ENCODE data around the gene BANP.
"Not testable (repeated sequence)": the region's sequence is repeated elsewhere in the genome, so short reads cannot be mapped to it uniquely, and the experiment has no call there.

BANP gene

DNA sequence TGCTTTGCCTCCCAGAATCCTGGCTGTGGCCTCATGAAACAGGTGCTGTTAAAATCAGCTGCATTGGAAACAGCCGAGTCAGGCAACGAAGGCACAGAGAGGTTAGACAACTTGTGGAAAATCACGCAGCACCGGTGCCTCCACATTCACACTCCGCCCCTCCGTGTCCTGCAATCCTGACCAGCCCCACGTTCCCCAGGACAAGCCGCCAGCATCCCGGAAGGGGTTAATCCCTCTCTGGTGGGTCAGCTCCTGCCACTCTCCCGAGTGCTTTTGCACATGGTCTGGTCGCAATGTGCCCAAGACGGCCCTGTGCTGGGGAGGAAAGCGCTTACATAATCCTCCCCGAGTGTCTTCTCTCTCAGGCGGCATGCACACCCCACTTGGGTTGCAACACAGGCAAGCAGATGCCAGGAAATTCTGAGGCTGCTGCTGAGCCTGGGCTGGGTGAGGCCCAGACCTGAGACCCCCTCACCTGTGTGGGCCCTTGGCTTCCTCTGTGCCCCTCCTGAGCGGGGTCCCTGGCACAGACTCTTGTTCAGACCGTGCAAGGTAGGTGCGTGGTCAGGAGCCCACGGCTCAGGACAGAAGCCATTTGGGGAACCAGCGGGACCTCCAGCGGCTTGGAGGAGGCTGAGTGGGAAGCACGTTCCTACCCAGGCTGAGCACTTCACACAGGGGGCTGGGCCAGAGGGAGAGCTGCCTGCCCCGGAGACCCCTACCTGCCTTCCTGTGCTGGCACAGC lies 138.6 kb downstream of the BANP start:
- H3K9me3 ChIP-seq; H3K36me3 ChIP-seq (replicated peaks); in situ Hi-C loops (cut with MboI; ENCODE audit: low sequenced_read_pairs); H3K4me3 ChIP-seq; DNase-seq (ENCODE audit: low spot score in 2 of 2); H3K27me3 ChIP-seq (ENCODE audit: low read depth); H3K4me1 ChIP-seq: not testable (repeated sequence)

DNA sequence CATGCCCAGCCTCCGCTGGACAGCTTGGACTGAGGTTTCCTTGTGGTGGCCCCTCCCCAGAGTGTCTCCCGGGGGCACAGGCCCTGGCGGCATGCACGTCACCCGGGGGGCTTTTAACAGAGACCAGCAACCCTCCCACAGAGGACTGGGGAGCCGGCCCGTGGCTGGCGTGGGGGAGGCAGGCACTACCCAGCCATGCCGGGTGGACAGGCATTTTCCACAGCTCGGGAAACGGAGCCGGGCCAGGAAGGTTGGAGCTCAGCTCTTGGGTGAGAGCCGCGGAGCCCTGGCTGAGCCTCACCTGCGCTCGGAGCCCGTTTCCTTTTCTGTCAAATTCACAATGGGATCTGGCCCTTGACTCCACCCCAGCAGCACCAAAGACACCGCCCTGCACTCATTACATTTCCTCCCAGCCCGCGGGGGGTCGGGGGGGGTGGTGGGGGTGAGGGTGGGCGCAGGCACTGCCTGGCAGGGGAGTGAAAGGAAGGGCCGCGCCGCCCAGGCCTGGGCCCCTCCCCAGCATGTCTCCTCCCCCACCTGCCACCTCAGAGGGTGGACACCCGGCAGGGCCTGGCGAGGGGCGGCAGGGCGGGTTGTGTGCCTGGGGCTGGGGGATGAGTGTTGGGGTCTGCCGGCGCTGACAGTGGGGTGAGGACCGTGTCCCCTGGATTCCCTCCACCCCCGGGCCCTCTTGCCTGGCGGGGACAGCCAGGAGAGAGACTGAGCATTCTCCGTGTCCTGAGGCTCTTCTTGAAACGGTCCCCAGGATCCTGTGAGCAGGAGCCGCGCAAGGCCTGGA lies 139.3 kb downstream of the BANP start:
- H3K36me3 ChIP-seq (replicated peaks); H3K27me3 ChIP-seq (ENCODE audit: low read depth); H3K4me1 ChIP-seq; DNase-seq (ENCODE audit: low spot score in 2 of 2); in situ Hi-C loops (cut with MboI; ENCODE audit: low sequenced_read_pairs); H3K9me3 ChIP-seq; H3K4me3 ChIP-seq: not testable (repeated sequence)

DNA sequence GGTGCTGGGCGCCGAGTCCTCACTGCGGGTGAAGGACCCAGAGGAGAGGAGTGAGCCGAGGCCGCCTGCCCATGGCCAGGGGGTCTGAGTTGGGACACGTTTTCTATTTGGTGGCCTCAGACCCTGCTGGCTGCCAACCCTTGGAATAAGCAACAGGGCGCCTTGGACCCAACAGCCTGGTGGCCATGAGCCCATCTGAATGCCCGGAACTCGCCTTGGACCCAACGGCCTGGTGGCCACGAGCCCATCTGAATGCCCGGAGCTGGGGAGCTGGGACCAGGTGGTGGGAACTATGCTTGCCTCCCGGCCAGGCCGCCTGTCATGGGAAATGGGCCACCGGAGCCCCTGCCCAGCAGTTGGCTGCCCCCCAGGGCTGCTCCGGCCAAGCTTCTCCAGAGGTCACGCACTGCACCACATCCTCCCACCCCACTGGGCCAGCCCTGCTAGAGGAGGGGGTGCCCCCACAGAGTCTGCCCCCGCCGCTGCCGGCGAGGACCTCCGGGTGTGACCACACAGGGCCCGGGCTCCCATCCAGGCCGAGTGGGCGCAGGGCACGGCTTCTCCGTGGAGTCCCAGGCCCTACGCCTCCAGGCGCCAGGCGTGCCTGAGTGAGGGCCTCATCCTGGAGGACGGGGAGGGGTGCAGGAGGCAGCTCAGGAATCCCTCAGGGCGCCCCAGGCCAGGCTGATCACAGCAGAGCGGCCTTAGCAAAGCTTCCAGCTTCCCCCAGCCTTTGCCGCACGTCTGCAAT lies 140.2 kb downstream of the BANP start:
- H3K4me1 ChIP-seq; DNase-seq (ENCODE audit: low spot score in 2 of 2); in situ Hi-C loops (cut with MboI; ENCODE audit: low sequenced_read_pairs); H3K4me3 ChIP-seq; H3K36me3 ChIP-seq (replicated peaks); H3K9me3 ChIP-seq; H3K27me3 ChIP-seq (ENCODE audit: low read depth): not testable (repeated sequence)

DNA sequence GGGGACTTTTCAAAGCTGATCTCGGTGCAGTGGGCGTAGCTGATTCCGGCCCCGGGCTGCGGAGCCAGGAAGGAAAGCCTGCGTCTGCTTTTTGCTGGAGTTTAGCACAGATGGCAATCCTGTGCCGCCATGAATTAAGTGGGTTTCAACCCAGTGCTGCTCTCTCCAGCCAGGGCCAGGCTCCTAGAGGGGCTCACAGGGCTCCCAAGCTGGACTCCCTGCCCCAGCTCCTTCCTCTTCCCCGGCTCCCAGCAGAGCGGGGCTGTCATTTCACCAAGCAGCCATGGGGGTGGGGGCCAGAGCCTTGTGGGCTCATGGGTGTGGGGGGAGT lies 140.7 kb downstream of the BANP start:
- DNase-seq (ENCODE audit: low spot score in 2 of 2); H3K4me3 ChIP-seq; H3K36me3 ChIP-seq (replicated peaks); H3K4me1 ChIP-seq; H3K27me3 ChIP-seq (ENCODE audit: low read depth); H3K9me3 ChIP-seq; in situ Hi-C loops (cut with MboI; ENCODE audit: low sequenced_read_pairs): not testable (repeated sequence)

DNA sequence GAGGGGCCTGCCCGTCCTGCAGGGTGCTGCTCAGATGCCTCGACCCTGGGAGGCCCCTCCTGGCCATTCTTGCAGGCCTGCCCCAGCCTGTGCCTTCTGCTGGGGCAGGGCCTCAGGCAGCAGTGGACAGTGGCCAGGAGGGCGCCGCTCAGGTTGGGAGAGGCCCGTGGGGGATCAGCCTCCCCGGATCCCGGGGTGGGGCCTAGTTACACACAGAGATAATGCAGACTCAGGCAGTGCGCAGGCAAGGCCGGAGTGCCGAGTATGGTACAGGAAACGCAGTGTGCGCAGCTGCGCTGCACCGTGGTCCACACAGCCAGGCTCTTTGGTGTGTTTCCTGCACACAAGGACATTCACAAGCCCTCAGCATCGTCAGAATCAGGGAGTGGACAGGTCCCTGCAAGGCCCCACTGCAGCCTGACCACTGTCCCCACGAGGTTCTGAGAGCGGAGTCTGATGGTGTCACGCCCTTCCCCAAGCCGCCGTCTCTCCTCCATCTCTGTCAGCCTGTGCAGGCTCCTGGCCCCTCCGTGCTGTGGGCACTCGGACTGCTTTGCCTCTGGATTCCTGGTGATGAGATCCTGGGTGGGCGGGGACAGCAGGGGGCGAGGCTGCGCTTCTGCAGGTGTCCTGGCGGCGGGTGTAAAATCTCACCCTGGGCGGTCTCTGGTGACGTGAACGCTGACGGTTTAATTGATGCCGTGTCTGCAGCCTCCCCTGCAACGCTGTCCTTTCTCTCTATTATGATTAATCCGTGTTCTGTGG lies 141.7 kb downstream of the BANP start:
- in situ Hi-C loops (cut with MboI; ENCODE audit: low sequenced_read_pairs); H3K4me1 ChIP-seq; H3K4me3 ChIP-seq; H3K9me3 ChIP-seq; H3K36me3 ChIP-seq (replicated peaks); H3K27me3 ChIP-seq (ENCODE audit: low read depth); DNase-seq (ENCODE audit: low spot score in 2 of 2): not testable (repeated sequence)

DNA sequence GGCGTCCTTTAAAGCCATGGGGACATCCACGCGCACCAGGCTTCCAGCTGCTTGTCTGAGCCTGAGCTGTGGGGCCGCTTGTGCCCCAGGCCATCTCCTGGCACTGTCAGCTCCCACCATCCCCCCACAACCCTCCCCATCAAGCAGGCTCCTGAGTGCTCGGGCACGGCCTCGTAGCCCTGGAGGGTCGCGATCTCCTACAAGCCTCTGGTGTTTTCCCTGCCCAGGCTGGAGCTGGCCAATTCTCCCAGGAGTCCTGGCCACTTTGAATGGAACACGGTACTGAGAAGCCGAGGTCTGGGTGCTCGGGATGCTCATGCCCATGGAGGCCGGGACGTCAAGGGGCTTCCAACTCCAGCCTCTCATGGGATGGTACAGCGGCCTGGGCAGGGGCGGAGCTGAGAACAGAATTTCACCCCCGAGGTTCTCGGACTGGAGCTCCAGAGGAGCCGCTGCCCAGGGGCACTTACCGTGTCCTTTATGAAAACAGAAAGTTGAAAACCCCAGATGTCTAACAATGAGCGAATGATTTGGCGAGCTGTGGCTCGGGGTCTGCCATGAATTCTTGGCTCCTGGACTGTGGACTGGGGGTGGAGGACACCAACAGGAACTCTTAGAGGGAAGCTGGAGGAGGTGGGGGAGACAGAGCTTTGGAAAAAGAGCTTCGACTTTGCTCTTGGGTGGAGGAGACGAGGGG lies 142.5 kb downstream of the BANP start:
- H3K27me3 ChIP-seq (ENCODE audit: low read depth); H3K4me1 ChIP-seq; in situ Hi-C loops (cut with MboI; ENCODE audit: low sequenced_read_pairs); H3K9me3 ChIP-seq; H3K4me3 ChIP-seq; H3K36me3 ChIP-seq (replicated peaks); DNase-seq (ENCODE audit: low spot score in 2 of 2): not testable (repeated sequence)

DNA sequence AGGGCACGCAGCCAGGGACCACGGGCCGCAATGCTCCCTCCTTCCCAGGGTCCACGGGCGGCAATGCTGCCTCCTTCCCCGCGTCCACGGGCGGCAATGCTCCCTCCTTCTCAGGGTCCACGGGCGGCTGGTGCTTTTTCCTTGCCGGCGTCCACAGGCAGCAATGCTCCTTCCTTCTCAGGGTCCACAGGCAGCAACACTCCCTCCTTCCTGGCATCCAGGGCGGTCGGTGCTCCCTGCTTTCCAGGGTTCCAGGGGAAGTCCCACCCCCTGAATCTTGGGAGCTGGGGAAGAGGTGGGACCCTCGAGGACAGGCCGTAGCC lies 143.0 kb downstream of the BANP start:
- DNase-seq (ENCODE audit: low spot score in 2 of 2); H3K4me1 ChIP-seq; H3K27me3 ChIP-seq (ENCODE audit: low read depth): not testable (repeated sequence)

DNA sequence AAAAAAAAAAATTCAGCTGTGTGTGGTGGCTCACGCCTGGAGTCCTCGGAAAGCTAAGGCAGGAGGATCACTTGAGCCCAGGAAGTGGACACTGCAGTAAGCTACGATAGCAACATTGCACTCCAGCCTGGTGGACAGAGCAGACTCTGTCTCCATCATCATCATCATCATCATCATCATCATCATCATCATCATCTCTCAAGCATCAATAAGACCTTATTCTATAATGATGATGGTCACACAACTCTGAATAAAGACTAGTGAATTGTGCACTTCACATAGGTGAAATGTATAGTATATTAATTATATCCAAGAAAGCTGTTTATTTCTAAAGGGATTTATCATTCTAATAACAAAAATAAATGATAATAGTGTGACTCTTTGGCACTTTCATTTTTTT lies 143.7 kb downstream of the BANP start:
- H3K27me3 ChIP-seq (ENCODE audit: low read depth); H3K4me1 ChIP-seq; DNase-seq (ENCODE audit: low spot score in 2 of 2); H3K9me3 ChIP-seq; H3K4me3 ChIP-seq; H3K36me3 ChIP-seq (replicated peaks); in situ Hi-C loops (cut with MboI; ENCODE audit: low sequenced_read_pairs): not testable (repeated sequence)

More for the DNA sequence above, 143.0 kb downstream of the BANP start:
- H3K9me3 ChIP-seq; H3K4me3 ChIP-seq; in situ Hi-C loops (cut with MboI; ENCODE audit: low sequenced_read_pairs); H3K36me3 ChIP-seq (replicated peaks): not testable (repeated sequence)

DNA sequence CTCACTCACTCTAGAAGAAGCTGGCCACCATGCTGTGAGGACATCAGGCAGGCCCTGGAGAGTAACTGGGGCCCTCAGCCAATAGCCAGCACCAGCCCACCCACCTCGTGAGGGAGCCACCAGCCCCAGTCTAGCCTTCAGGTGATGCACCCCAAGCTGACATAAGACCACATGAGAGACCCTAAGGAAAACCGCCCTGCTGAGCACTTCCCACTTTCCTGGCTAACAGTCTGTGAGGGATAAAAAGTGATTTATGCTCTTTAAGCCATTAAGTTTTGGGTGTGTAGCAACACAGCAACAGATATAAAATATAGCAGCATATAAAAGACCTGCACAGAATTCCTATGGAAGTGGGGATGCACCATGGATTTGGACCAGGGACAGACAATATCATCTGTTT lies 145.4 kb downstream of the BANP start:
- in situ Hi-C loops (cut with MboI; ENCODE audit: low sequenced_read_pairs); H3K4me3 ChIP-seq; H3K36me3 ChIP-seq (replicated peaks); H3K4me1 ChIP-seq; DNase-seq (ENCODE audit: low spot score in 2 of 2); H3K9me3 ChIP-seq; H3K27me3 ChIP-seq (ENCODE audit: low read depth): not testable (repeated sequence)

DNA sequence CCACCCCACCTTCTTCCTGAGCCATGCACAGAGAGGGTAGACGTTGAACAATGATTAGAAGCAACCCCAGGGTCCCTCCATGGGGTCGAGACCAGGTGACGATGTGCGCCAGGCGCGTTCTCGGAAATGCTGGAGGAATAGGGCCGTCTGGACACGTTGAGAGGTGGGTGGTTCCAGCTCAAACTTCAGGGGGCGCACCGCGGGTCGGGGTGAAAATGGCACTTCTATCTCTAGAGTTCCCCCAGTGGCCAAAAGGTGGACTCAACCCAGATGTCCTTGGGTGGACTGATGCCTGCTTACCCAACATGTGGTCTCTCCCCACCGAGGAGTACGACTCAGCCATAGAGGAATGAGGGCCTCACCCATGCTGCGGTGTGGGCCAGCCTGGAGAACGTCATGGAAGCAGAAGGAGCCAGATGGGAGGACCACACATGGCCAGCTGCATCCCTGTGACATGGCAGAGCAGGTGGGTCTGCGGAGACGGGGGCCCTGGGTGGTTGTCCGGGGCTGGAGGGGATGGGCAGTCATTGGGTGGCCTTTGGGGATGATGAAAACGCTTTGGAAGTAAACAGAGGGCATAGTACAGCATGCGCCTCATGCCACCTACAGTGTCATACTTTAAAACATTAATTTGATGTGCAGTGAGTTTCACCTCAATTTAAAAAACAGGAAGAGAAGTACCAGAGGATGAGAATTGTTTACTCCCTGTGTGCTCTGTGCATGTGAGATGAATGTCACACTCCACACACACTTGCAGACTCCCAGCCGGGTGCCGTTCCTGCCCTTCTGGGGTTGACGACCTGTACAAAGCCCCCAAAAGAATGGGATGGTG lies 147.7 kb downstream of the BANP start:
- H3K9me3 ChIP-seq; DNase-seq (ENCODE audit: low spot score in 2 of 2); in situ Hi-C loops (cut with MboI; ENCODE audit: low sequenced_read_pairs); H3K4me3 ChIP-seq; H3K27me3 ChIP-seq (ENCODE audit: low read depth); H3K36me3 ChIP-seq (replicated peaks); H3K4me1 ChIP-seq: not testable (repeated sequence)

DNA sequence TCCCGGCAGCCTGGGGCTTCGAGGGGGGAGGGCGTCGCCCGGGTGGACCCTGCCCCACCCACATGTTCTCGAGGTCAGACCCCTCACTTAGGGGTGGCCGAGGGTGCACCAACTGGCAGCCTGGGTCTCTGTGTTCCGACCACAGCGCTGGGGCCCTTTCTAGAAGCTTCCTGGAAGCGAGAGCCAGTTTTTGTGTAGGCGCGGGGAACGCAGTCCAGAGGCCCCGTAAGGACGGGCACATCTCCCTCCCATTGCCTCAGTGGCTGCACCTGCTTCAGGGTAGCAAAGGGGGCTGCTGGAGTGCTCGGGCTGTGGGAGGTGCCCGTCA lies 148.3 kb downstream of the BANP start:
- no peaks in the 10 kb centered on the region for H3K9me3 ChIP-seq
- no peak for DNase-seq (ENCODE audit: low spot score in 2 of 2)
- in situ Hi-C loops (cut with MboI; ENCODE audit: low sequenced_read_pairs) = no loop called here

DNA sequence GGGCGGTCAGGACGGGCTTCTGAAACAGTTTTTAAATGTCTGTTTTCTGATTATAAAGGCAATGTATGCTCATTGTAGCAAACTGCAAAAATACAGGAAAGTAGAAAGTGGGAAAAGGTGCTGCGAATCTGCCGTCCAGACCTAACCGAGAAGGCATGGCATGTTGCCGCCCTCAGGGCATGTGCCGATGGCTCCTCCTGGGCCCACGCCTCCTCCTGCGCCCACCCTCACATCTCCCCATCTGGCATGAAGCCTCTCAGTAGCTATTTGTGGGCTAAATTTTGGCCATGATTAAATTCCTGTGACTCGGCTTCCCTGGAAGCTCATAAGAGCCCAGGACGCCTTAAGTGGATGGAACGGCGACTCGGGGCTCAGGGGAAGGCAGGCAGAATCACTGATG lies 148.7 kb downstream of the BANP start:
- in situ Hi-C loops (cut with MboI; ENCODE audit: low sequenced_read_pairs); H3K4me3 ChIP-seq; H3K36me3 ChIP-seq (replicated peaks); H3K9me3 ChIP-seq; DNase-seq (ENCODE audit: low spot score in 2 of 2); H3K27me3 ChIP-seq (ENCODE audit: low read depth); H3K4me1 ChIP-seq: not testable (repeated sequence)

More for the DNA sequence above, 148.3 kb downstream of the BANP start:
- no peaks in the 10 kb centered on the region for H3K4me1 ChIP-seq
- no peaks in the 10 kb centered on the region for H3K36me3 ChIP-seq (replicated peaks)
- H3K27me3 ChIP-seq (ENCODE audit: low read depth) = no peaks in the 10 kb centered on the region
- no peak overlapping the region for H3K4me3 ChIP-seq

Measured in HAP-1 (cell line).